HepG2 (cell line): Measurements from ENCODE around the gene RBM19. TPM values are rescaled to one million over a fixed set of nuclear protein-coding genes. Genes with fewer than 3 reads are reported as not detected.

Source experiments
- ATAC-seq: fragments of 200-7000 bp; cut with Tn5 transposase; 3 replicates; pipeline ENCODE4 v1.9.1; 2020; ENCODE audit warnings: mild to moderate bottlenecking, moderate library complexity
- BruUV-seq: library from RNA; stranded (reverse); fragments of 400-500 nt; replicated peaks from 2 replicates; lab custom pipeline; 2021; lab: Mats Ljungman, UMichigan
- CTCF ChIA-PET: fragments of 300-600 bp; formaldehyde crosslinking; extraction: SDS; loops from one replicate; lab custom pipeline; 2021; ENCODE audit warnings: low total read pairs, inconsistent platforms, low intra/inter-chr PET ratio; lab: Yijun Ruan, JAX
- POLR2A ChIA-PET: fragments of 350-600 bp; sonication (Branson Sonifier 250); formaldehyde crosslinking; loops from one replicate; lab custom pipeline; 2020; ENCODE audit warnings: antibody characterized with exemption, inconsistent platforms; lab: Yijun Ruan, JAX
- DNase-seq: peaks from one replicate; pipeline ENCODE4 v3.0.0-alpha.2; 2015; ENCODE audit warnings: low spot score
- FAIRE-seq: peaks from 3 replicates; lab custom pipeline; 2011; peaks lifted over from hg19 to GRCh38; lab: Jason Lieb, UNC
- H2AFZ ChIP-seq: one replicate; pipeline ENCODE4 v1.6.1; 2011; ENCODE audit warnings: low read length, inconsistent platforms
- H3K27ac ChIP-seq: fragments of 300-600 bp; 3 replicates; pipeline ENCODE4 v1.8.0; 2011; ENCODE audit warnings: mixed run types, mild to moderate bottlenecking, mixed read lengths, low read length, inconsistent platforms; ENCODE audit not compliant: insufficient read depth; ENCODE audit errors: extremely low read length
- H3K27me3 ChIP-seq, 2 experiments: fragments of 200-600 bp in 1 of 2; 2 replicates in 1 of 2; 3 replicates in 1 of 2; pipeline versions ENCODE4 v1.6.0 to v1.8.0; 2011; ENCODE audit warnings: low read length in 2 of 2, mild to moderate bottlenecking in 2 of 2, moderate library complexity in 2 of 2, inconsistent platforms in 1 of 2; ENCODE audit not compliant: insufficient read depth in 2 of 2, control insufficient read depth in 1 of 2
- H3K36me3 ChIP-seq, 2 experiments: fragments of 200-600 bp in 1 of 2; replicated peaks in 1 of 2; 2 replicates in 1 of 2; 3 replicates in 1 of 2; pipeline versions ENCODE4 v1.5.1 to v1.8.0; 2011; ENCODE audit warnings: low read length in 2 of 2, inconsistent platforms in 1 of 2; ENCODE audit not compliant: insufficient read depth in 2 of 2, control insufficient read depth in 1 of 2
- H3K4me1 ChIP-seq: 2 replicates; pipeline ENCODE4 v1.5.1; 2012; ENCODE audit warnings: low read length, inconsistent platforms; ENCODE audit not compliant: insufficient read depth
- H3K4me2 ChIP-seq: 2 replicates; pipeline ENCODE4 v1.6.0; 2011; ENCODE audit warnings: low read depth, low read length, inconsistent platforms
- H3K4me3 ChIP-seq, 3 experiments: fragments of 200-600 bp in 1 of 3; sonication (generic), shearing (Covaris generic) in 1 of 3; replicated peaks in 1 of 3; 2 replicates each; pipeline ENCODE4 v1.5.1; 2011 to 2016; ENCODE audit warnings: low read length in 3 of 3, inconsistent platforms in 2 of 3, low read depth in 2 of 3, mild to moderate bottlenecking in 2 of 3, control low read depth in 1 of 3, mixed read lengths in 1 of 3; ENCODE audit not compliant: insufficient read depth in 1 of 3
- H3K79me2 ChIP-seq: one replicate; pipeline ENCODE4 v1.6.1; 2011; ENCODE audit warnings: low read length, inconsistent platforms; ENCODE audit not compliant: insufficient read depth
- H3K9ac ChIP-seq: 2 replicates; pipeline ENCODE4 v1.6.0; 2011; ENCODE audit warnings: mild to moderate bottlenecking, low read depth, low read length, inconsistent platforms; ENCODE audit not compliant: insufficient read depth
- H3K9me3 ChIP-seq: 2 replicates; pipeline ENCODE4 v1.5.1; 2012; ENCODE audit warnings: mild to moderate bottlenecking, low read length
- H4K20me1 ChIP-seq: 2 replicates; pipeline ENCODE4 v1.6.0; 2011; ENCODE audit warnings: inconsistent platforms, mild to moderate bottlenecking, low read length, moderate library complexity; ENCODE audit not compliant: insufficient read depth
- FOXK1 ChIP-seq: sonication (generic); formaldehyde crosslinking; IDR thresholded peaks from 2 replicates; pipeline ENCODE4 v1.4.0; 2020; ENCODE audit warnings: low read depth, missing genetic modification reagents, borderline replicate concordance
- HOXA5 ChIP-seq: sonication (generic); formaldehyde crosslinking; IDR thresholded peaks from 2 replicates; pipeline ENCODE4 v1.4.0; 2020; ENCODE audit warnings: missing genetic modification reagents
- MAFF ChIP-seq: IDR thresholded peaks from 2 replicates; pipeline ENCODE4 v1.6.1; 2011; ENCODE audit warnings: low read depth, low read length, improper control_type of control experiment
- MATR3 ChIP-seq: sonication (generic); formaldehyde crosslinking; IDR thresholded peaks from 2 replicates; pipeline ENCODE4 v1.4.0; 2020; ENCODE audit warnings: missing genetic modification reagents
- MZF1 ChIP-seq: sonication (generic); formaldehyde crosslinking; IDR thresholded peaks from 2 replicates; pipeline ENCODE4 v1.8.1; 2023; ENCODE audit warnings: mild to moderate bottlenecking, missing genetic modification reagents, borderline replicate concordance
- NKX3-1 ChIP-seq: sonication (generic); formaldehyde crosslinking; IDR thresholded peaks from 2 replicates; pipeline ENCODE4 v1.5.0; 2020; ENCODE audit warnings: missing genetic modification reagents
- POLR2G ChIP-seq: fragments of 200-400 bp; formaldehyde crosslinking; IDR thresholded peaks from 2 replicates; pipeline ENCODE4 v1.6.1; 2018; ENCODE audit warnings: mild to moderate bottlenecking, low read depth, low read length, moderate library complexity
- PRDM4 ChIP-seq: sonication (generic); formaldehyde crosslinking; IDR thresholded peaks from 2 replicates; pipeline ENCODE4 v1.9.0; 2021; ENCODE audit warnings: missing genetic modification reagents, borderline replicate concordance
- SETDB1 ChIP-seq: sonication (generic); formaldehyde crosslinking; IDR thresholded peaks from 2 replicates; pipeline ENCODE4 v1.5.1; 2020; ENCODE audit warnings: missing genetic modification reagents, mild to moderate bottlenecking, borderline replicate concordance
- SRSF4 ChIP-seq: fragments of 200-400 bp; formaldehyde crosslinking; IDR thresholded peaks from one replicate; pipeline ENCODE4 v1.6.1; 2018; ENCODE audit warnings: mild to moderate bottlenecking, low read depth, low read length, moderate library complexity; ENCODE audit not compliant: poor library complexity, severe bottlenecking
- ZC3H13 ChIP-seq: sonication (generic); formaldehyde crosslinking; IDR thresholded peaks from 2 replicates; pipeline ENCODE4 v1.8.1; 2023; ENCODE audit warnings: mild to moderate bottlenecking, missing genetic modification reagents, moderate library complexity
- ZFAT ChIP-seq: sonication (generic); formaldehyde crosslinking; conservative IDR thresholded peaks from 2 replicates; pipeline ENCODE4 v1.8.1; 2023; ENCODE audit warnings: missing genetic modification reagents, inconsistent platforms
- ZHX2 ChIP-seq, 2 experiments: sonication (generic) in 1 of 2; formaldehyde crosslinking in 1 of 2; IDR thresholded peaks; 2 replicates each; pipeline versions ENCODE4 v1.6.1 to v1.9.0; 2014 to 2022; ENCODE audit warnings: antibody characterized with exemption in 1 of 2, borderline replicate concordance in 1 of 2, inconsistent platforms in 1 of 2, low read depth in 1 of 2, missing genetic modification reagents in 1 of 2
- ZNF253 ChIP-seq: sonication (generic); formaldehyde crosslinking; IDR thresholded peaks from 2 replicates; pipeline ENCODE4 v1.8.0; 2022; ENCODE audit warnings: mild to moderate bottlenecking, missing genetic modification reagents, borderline replicate concordance
- ZNF30 ChIP-seq: sonication (generic); formaldehyde crosslinking; IDR thresholded peaks from 2 replicates; pipeline ENCODE4 v1.5.0; 2020; ENCODE audit warnings: mild to moderate bottlenecking, missing genetic modification reagents
- ZNF343 ChIP-seq: sonication (generic); formaldehyde crosslinking; IDR thresholded peaks from 2 replicates; pipeline ENCODE4 v1.4.0; 2020; ENCODE audit warnings: mild to moderate bottlenecking, missing genetic modification reagents
- ZNF564 ChIP-seq: sonication (generic); formaldehyde crosslinking; IDR thresholded peaks from 2 replicates; pipeline ENCODE4 v1.8.1; 2023; ENCODE audit warnings: mild to moderate bottlenecking, missing genetic modification reagents
- WGBS: methylation state at CpG from one replicate; pipeline ENCODE4 v1.1.6; 2017; ENCODE audit warnings: low lambda C conversion rate; 5-methylcytosine and 5-hydroxymethylcytosine counted together
- in situ Hi-C: cut with HindIII; loops from 2 replicates; pipeline ENCODE4 v1.10.0; 2017; ENCODE audit warnings: low pct_unique_long_range_greater_than_20kb; ENCODE audit not compliant: extremely low pct_ligation_motif_present
- intact Hi-C: fragments of 100-400 bp; cut with micrococcal nuclease; formaldehyde crosslinking; loops from one replicate; pipeline ENCODE4 v1.10.0; 2022; ENCODE audit not compliant: unreplicated experiment
- polyA plus RNA-seq, 8 experiments: library from polyadenylated mRNA; depleted of rRNA in 3 of 8; stranded (reverse) in 7 of 8; unstranded in 1 of 8; fragments of >200 nt; fragmentation: Illumina TruSeq in 4 of 8; extraction: Trizol in 4 of 8; gene quantifications; 2 replicates each; pipeline versions ENCODE4 v1.2.1 to v1.2.3, GENCODE V29; 2011 to 2016; ENCODE audit warnings: low read depth in 4 of 8, missing spikeins in 1 of 8, mixed read lengths in 1 of 8; ENCODE audit not compliant: insufficient read depth in 1 of 8
- total RNA-seq, 5 experiments: library from RNA; depleted of rRNA; stranded (reverse); fragments of >200 nt; fragmentation: Illumina TruSeq; extraction: Trizol; gene quantifications; 2 replicates each; pipeline ENCODE4 v1.2.3, GENCODE V29; 2016; ENCODE audit warnings: low read depth in 1 of 5

RBM19 gene
- total and polyA plus RNA-seq, 2 of the 13 experiments (the other 11 are each of a cell fraction or from before 2014, with no cell fraction given), result 19.3 to 32.2 TPM

GRCh38 chr12:113794774-113795173 lies 171.4 kb downstream of the RBM19 start:
- WGBS, result 72% methylated on average over 17 of the region's 17 CpGs
- H3K4me1 ChIP-seq, result peaks cover 24% of the 10 kb centered on the region
- H3K4me2 ChIP-seq, result no peak overlapping the region
- H3K79me2 ChIP-seq, result no peaks in the 10 kb centered on the region
- H3K27me3 ChIP-seq, result peaks cover 0 to 1% of the 10 kb centered on the region in 2 experiments; a peak in 1 of 5 replicates
- H3K4me3 ChIP-seq, result no peak overlapping the region
- intact Hi-C loops, result no loop called here
- H3K36me3 ChIP-seq, result no peaks in the 10 kb centered on the region
- no peak for DNase-seq
- H3K27ac ChIP-seq, result no peak overlapping the region
- ATAC-seq, result no peak
- in situ Hi-C loops, result no loop called here
- no peak overlapping the region for H3K9ac ChIP-seq
- no peak overlapping the region for H2AFZ ChIP-seq
- TF ChIP-seq SRSF4 (no peak), ZHX2 (IDR thresholded peaks at IDR 0.05; ENCODE audit: low read depth) (no peak), ZHX2 (CRISPR knock-in tag; IDR thresholded peaks at IDR 0.05; ENCODE audit: borderline replicate concordance) (no peak), MAFF (no peak), ZNF564 (CRISPR knock-in tag) (no peak), MATR3 (CRISPR knock-in tag) (no peak), SETDB1 (CRISPR knock-in tag) (no peak), FOXK1 (CRISPR knock-in tag) (no peak), ZNF30 (CRISPR knock-in tag) (no peak), MZF1 (CRISPR knock-in tag) (no peak), HOXA5 (CRISPR knock-in tag) (no peak), ZFAT (CRISPR knock-in tag) (no peak), POLR2G (no peak), ZC3H13 (CRISPR knock-in tag) (no peak), PRDM4 (CRISPR knock-in tag) (no peak), ZNF253 (CRISPR knock-in tag) (no peak), NKX3-1 (no peak), ZNF343 (CRISPR knock-in tag) (no peak)
- H3K9me3 ChIP-seq, result no peaks in the 10 kb centered on the region
- POLR2A ChIA-PET, result no interaction called here
- CTCF ChIA-PET, result no interaction called here
- no peak for FAIRE-seq
- BruUV-seq, result no TSS peak
- H4K20me1 ChIP-seq, result no peaks in the 10 kb centered on the region
